Measurements from ENCODE around the gene AFF4. TPM values are rescaled to one million over a fixed set of nuclear protein-coding genes. Genes with fewer than 3 reads are reported as not detected.
A peak's percentile ranks its signal among the peaks of the same experiment; 100 is the strongest.
"Not testable (repeated sequence)": the region's sequence is repeated elsewhere in the genome, so short reads cannot be mapped to it uniquely, and the experiment has no call there.

AFF4 gene
- total RNA-seq, 1 experiment from 2014 or later = 55.6 TPM

GRCh38 chr5:132976852-132977251 is 13.4 kb upstream of the AFF4 start:
- H3K27ac ChIP-seq = no peak overlapping the region

DNA sequence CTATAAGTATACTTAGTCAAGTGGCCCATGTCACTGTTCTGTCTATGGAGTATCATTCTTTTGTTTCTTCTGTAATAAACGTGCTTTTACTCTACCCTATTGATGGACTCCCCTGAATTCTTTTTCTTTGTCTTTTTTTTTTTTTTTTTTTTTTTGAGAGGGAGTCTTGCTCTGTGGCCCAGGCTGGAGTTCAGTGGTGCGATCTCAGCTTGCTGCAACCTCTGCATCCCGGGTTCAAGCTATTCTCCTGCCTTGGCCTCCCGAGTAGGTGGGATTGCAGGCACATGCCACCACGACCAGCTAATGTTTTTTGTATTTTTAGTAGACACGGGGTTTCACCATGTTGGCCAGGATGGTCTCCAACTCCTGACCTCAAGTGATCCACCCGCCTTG is 9.0 kb upstream of the AFF4 start:
- not testable (repeated sequence) for H3K36me3 ChIP-seq; H3K27ac ChIP-seq; H3K4me1 ChIP-seq (replicated peaks); H3K27me3 ChIP-seq (replicated peaks); H3K4me3 ChIP-seq
- peak in 1 of 2 experiments; percentile 10 for DNase-seq (ENCODE audit: low read depth in 1 of 2, low spot score in 2 of 2)
- peaks cover 14% of the 10 kb centered on the region; the same call in 1 of the 2 replicates for H3K9me3 ChIP-seq (replicated peaks)

More at GRCh38 chr5:132976852-132977251, 13.4 kb upstream of the AFF4 start:
- Histone ChIP-seq H3K4me1 (replicated peaks) (0 out of 2 replicates have a peak, but pooled peaks cover 5% of the 10 kb centered on the region), H3K36me3 (0 out of 2 replicates have a peak, but pooled peaks cover 3% of the 10 kb centered on the region), H3K9me3 (replicated peaks) (peaks cover 11% of the 10 kb centered on the region; the same call in 1 of the 2 replicates), H3K27me3 (replicated peaks) (no peaks in the 10 kb centered on the region), H3K4me3 (no peak overlapping the region)
- DNase-seq (ENCODE audit: low read depth in 1 of 2, low spot score in 2 of 2) = peak in 1 of 2 experiments; percentile 22

DNA sequence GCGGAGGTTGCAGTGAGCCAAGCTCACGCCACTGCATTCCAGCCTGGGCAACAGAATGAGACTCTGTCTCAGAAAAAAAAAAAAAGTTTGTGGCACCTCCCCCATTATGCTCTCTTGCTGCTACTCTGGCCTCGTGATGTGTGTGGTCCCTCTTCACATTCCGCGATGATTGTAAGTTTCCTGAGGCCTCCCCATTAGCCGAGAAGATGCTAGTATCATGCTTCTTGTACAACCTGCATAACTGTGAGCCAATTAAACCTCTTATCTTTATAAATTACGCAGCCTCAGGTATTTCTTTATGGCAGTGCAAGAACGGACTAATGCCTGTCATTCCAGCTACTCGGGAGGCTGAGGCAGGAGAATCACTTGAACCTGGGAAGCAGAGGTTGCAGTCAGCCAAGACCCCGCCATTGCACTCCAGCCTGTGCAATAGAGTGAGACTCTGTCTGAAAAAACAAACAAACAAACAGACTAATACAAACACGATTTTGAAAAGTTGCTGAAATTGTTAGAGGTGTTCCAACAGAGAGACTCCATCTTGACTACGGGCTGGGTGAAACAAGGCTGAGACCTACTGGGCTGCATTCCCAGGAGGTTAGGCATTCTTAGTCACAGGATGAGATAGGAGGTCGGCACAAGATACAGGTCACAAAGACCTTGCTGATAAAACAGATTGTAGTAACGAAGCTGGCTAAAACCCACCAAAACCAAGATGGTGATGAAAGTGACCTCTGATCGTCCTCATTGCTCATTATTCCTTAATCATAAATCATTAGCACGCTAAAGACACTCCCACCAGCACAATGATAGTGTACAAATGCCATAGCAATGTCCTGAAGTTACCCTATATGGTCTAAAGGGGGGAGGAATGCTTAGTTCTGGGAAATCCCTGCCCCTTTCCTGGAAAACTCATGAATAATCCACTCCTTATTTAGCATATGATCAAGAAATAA is 8.3 kb upstream of the AFF4 start:
- Histone ChIP-seq H3K27me3 (replicated peaks) (no peaks in the 10 kb centered on the region), H3K27ac (no peak overlapping the region), H3K4me3 (no peak overlapping the region), H3K36me3 (no peaks in the 10 kb centered on the region), H3K4me1 (replicated peaks) (no peaks in the 10 kb centered on the region), H3K9me3 (replicated peaks) (peaks cover 14% of the 10 kb centered on the region; the same call in 1 of the 2 replicates)
- peak in 1 of 2 experiments; percentile 41 for DNase-seq (ENCODE audit: low read depth in 1 of 2, low spot score in 2 of 2)

GRCh38 chr5:132965120-132965519 is 1.7 kb upstream of the AFF4 start:
- no peak overlapping the region for H3K4me3 ChIP-seq
- no peak overlapping the region for H3K27ac ChIP-seq
- H3K9me3 ChIP-seq (replicated peaks) = no peaks in the 10 kb centered on the region
- H3K36me3 ChIP-seq = peaks cover 21% of the 10 kb centered on the region
- peak in 1 of 2 experiments; percentile 13 for DNase-seq (ENCODE audit: low read depth in 1 of 2, low spot score in 2 of 2)
- H3K27me3 ChIP-seq (replicated peaks) = no peaks in the 10 kb centered on the region
- H3K4me1 ChIP-seq (replicated peaks) = peaks cover 15% of the 10 kb centered on the region

DNA sequence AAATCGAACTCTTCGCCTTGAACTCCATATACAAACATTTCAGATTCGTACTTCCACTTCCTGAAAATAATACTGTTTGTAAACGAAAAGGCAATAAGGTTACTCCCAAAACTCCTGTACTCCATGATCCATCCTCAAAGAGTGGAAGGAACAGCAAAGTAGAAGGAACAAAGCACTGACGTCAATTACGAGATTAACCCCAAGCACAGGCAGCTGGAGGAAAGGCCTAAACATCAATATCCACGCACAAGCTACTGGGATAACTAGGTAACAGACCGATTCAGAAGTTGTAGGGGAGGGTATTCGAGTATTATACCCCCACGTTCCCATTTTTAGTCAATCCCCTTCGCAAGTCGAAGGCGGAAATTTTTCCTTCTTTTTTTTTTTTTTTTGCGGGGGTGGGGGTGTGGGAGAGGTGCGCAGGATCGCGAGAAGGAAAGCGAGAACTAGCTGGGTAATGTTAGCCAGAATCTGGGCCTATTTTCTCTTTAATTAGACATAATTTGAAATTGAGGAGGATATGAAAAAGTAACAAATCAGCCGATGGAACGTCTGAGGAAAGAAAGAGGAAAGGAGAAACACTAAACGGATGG is 909 bp downstream of the AFF4 start:
- no peaks in the 10 kb centered on the region for H3K27me3 ChIP-seq (replicated peaks)
- H3K4me3 ChIP-seq = peak overlapping the region; percentile 83
- no peaks in the 10 kb centered on the region for H3K9me3 ChIP-seq (replicated peaks)
- DNase-seq (ENCODE audit: low read depth in 1 of 2, low spot score in 2 of 2) = peak; percentile 48 to 93
- peak overlapping the region; percentile 87 for H3K27ac ChIP-seq
- peaks cover 15% of the 10 kb centered on the region for H3K4me1 ChIP-seq (replicated peaks)
- H3K36me3 ChIP-seq = peaks cover 24% of the 10 kb centered on the region

- Histone ChIP-seq H3K36me3 (peaks cover 24% of the 10 kb centered on the region), H3K9me3 (replicated peaks) (no peaks in the 10 kb centered on the region), H3K4me1 (replicated peaks) (peaks cover 15% of the 10 kb centered on the region), H3K27ac (peak overlapping the region; percentile 87), H3K27me3 (replicated peaks) (no peaks in the 10 kb centered on the region), H3K4me3 (peak overlapping the region; percentile 83)
- DNase-seq (ENCODE audit: low read depth in 1 of 2, low spot score in 2 of 2) = peak in 1 of 2 experiments; percentile 24
These were observed 1.5 kb downstream of the AFF4 start for GRCh38 chr5:132961887-132962286.

- DNase-seq (ENCODE audit: low read depth in 1 of 2, low spot score in 2 of 2) = peak in 1 of 2 experiments; percentile 32
- H3K9me3 ChIP-seq (replicated peaks); H3K27me3 ChIP-seq (replicated peaks); H3K27ac ChIP-seq: not testable (repeated sequence)
- Histone ChIP-seq H3K4me3 (peak overlapping the region; percentile 83), H3K4me1 (replicated peaks) (peaks cover 15% of the 10 kb centered on the region), H3K36me3 (peaks cover 25% of the 10 kb centered on the region)
These were observed 2.2 kb downstream of the AFF4 start for GRCh38 chr5:132961123-132961815.

DNA sequence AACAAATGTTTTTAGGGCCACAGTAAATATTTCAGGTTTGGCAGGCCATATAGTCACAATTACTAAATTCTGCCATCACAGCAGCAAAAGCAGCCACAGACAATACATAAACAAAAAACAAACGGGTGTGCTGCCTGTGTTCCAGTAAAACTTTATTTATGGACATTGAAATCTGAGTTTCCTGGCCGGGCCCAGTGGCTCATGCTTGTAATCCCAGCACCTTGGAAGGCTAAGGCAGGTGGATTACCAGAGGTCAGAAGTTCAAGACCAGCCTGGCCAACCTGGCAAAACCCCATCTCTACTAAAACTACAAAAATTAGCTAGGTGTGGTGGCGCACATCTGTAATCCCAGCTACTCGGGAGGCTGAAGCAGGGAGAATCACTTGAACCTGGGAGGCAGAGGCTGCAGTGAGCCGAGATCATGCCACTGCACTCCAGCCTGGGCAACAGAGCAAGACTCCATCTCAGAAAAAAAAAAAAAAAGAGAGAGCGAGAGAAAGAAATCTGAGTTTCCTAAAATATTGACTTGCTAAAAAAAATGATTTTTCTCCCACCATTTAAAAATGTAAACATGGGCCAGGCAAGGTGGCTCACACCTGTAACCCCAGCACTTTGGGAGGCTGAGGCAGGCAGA is 7.2 kb downstream of the AFF4 start:
- H3K27ac ChIP-seq; H3K4me3 ChIP-seq; H3K9me3 ChIP-seq (replicated peaks); H3K4me1 ChIP-seq (replicated peaks); H3K27me3 ChIP-seq (replicated peaks): not testable (repeated sequence)
- peaks cover 52% of the 10 kb centered on the region for H3K36me3 ChIP-seq
- DNase-seq (ENCODE audit: low read depth in 1 of 2, low spot score in 2 of 2) = peak in 1 of 2 experiments; percentile 16

DNA sequence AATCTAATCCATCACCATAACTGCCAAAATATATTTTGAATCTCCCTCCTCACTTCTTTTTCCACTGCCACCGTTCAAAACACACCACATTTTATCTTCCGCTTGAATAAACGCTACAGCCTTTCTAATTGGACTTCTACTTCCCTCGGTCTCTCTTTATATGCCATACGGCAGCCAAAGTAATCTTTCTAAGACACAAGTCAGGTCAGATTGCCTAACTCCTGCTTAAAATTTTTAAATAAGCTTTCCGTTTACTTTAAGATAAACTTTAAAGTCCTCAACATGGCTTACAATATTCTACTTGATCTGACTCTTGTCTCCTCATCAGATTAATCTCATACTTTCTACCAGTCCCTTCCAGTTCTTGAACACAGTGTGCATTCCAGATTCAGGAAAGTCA is 9.7 kb downstream of the AFF4 start:
- H3K27ac ChIP-seq = no peak overlapping the region
- no peaks in the 10 kb centered on the region for H3K27me3 ChIP-seq (replicated peaks)
- no peak for DNase-seq (ENCODE audit: low read depth in 1 of 2, low spot score in 2 of 2)
- 0 out of 2 replicates have a peak, but pooled peaks cover 2% of the 10 kb centered on the region for H3K9me3 ChIP-seq (replicated peaks)
- H3K4me1 ChIP-seq (replicated peaks) = peaks cover under 1% of the 10 kb centered on the region; the same call in 1 of the 2 replicates
- H3K36me3 ChIP-seq = peaks cover 50% of the 10 kb centered on the region
- H3K4me3 ChIP-seq = no peak overlapping the region

- DNase-seq (ENCODE audit: low read depth in 1 of 2, low spot score in 2 of 2) = no peak
- Histone ChIP-seq H3K36me3 (peaks cover 52% of the 10 kb centered on the region), H3K27ac (no peak overlapping the region), H3K4me1 (replicated peaks) (peaks cover 9% of the 10 kb centered on the region), H3K27me3 (replicated peaks) (no peaks in the 10 kb centered on the region), H3K9me3 (replicated peaks) (0 out of 2 replicates have a peak, but pooled peaks cover 2% of the 10 kb centered on the region), H3K4me3 (no peak overlapping the region)
These were observed 10.6 kb downstream of the AFF4 start for GRCh38 chr5:132952829-132953228.

DNA sequence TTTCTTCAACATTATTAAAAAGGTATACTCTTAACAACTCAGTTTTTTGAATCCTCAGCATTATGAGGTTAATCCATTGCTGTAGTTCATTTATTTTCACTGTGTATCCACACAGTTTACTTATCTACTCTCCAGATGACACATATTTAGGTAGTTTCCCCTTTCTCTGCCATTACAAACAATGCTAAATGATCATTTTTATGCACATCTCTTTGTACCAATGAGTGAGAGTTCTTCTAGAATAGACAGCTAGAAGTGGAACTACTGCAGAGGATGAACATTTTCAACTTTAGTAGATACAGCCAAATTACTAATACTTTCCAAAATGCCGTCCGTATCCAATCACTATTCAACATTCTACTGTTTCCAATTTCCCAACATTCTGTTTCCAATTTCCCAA is 11.5 kb downstream of the AFF4 start:
- Histone ChIP-seq H3K36me3 (peaks cover 55% of the 10 kb centered on the region), H3K4me3 (no peak overlapping the region), H3K4me1 (replicated peaks) (peaks cover 14% of the 10 kb centered on the region), H3K9me3 (replicated peaks) (0 out of 2 replicates have a peak, but pooled peaks cover 2% of the 10 kb centered on the region), H3K27me3 (replicated peaks) (no peaks in the 10 kb centered on the region), H3K27ac (no peak overlapping the region)
- DNase-seq (ENCODE audit: low read depth in 1 of 2, low spot score in 2 of 2) = no peak

GRCh38 chr5:132949136-132949535 is 14.3 kb downstream of the AFF4 start:
- Histone ChIP-seq H3K4me1 (replicated peaks) (peaks cover 14% of the 10 kb centered on the region), H3K9me3 (replicated peaks) (no peaks in the 10 kb centered on the region), H3K27ac (no peak overlapping the region), H3K4me3 (no peak overlapping the region), H3K27me3 (replicated peaks) (no peaks in the 10 kb centered on the region), H3K36me3 (peaks cover 43% of the 10 kb centered on the region)
- DNase-seq (ENCODE audit: low read depth in 1 of 2, low spot score in 2 of 2) = no peak

DNA sequence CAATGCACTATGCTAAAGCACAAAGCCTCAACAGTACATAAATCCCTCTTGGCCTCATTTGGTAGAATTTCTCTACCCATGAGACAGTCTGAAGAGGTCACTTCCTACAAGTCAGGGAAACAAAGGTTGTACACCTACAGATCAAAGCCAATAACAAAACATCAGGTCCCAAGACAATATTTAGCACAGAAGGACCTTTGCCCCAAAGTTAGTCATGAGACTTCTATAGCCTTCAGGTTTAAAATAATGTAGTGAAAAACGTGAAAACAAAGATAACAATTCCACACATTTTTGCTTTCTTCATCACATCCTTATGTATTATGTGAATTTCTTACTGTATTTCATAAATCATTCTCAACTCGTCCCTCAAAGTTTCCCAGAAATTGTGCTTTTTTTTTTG is 15.8 kb downstream of the AFF4 start:
- Histone ChIP-seq H3K9me3 (replicated peaks) (no peaks in the 10 kb centered on the region), H3K4me3 (no peak overlapping the region), H3K27me3 (replicated peaks) (no peaks in the 10 kb centered on the region), H3K27ac (no peak overlapping the region), H3K36me3 (peaks cover 49% of the 10 kb centered on the region), H3K4me1 (replicated peaks) (peaks cover 14% of the 10 kb centered on the region)
- DNase-seq (ENCODE audit: low read depth in 1 of 2, low spot score in 2 of 2) = peak in 1 of 2 experiments; percentile 19

Measured in SJSA1 (cell line).